ENCODE results near the gene CMPK2. TPM values are rescaled to one million over a fixed set of nuclear protein-coding genes. Genes with fewer than 3 reads are reported as not detected.

CMPK2 gene
- total RNA-seq, 1 experiment from 2014 or later, result 0.52 TPM

DNA sequence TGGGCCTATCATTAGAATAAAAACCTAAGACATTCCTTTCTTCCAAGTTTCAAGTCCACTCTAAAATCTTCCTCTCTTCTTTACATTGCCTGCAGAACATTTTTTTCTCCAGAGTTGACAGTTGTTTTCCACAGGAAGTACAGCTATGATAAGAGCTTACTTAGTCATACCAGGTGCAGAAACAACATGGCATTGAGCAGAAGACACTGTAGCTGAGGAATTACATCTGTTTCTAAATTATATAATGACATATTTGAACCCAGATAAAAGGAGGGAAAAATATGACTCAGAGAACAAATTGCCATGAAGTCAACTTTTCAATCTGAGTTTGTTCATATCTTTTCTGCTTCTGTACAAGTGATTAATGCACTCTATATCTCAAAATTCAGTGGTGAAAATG, 30.2 kb downstream of the CMPK2 start:
- intact Hi-C loops (cut with micrococcal nuclease; ENCODE audit: unreplicated experiment), result no loop called here
- Mint-ChIP-seq H3K27me3 (ENCODE audit: insufficient read depth, unreplicated experiment) (peaks cover 2% of the 10 kb centered on the region), H3K4me1 (ENCODE audit: low read depth, unreplicated experiment) (no peaks in the 10 kb centered on the region), H3K9me3 (ENCODE audit: unreplicated experiment) (peaks cover 56% of the 10 kb centered on the region), H3K36me3 (ENCODE audit: insufficient read depth, unreplicated experiment) (no peaks in the 10 kb centered on the region), H3K27ac (ENCODE audit: unreplicated experiment) (no peak overlapping the region), H3K4me3 (ENCODE audit: unreplicated experiment) (no peak overlapping the region)
- no peaks in the 10 kb centered on the region for H3K27me3 ChIP-seq (replicated peaks; ENCODE audit: control insufficient read depth, insufficient read depth, low read length)
- CTCF ChIA-PET, result no interaction called here
- H3K4me3 ChIP-seq (ENCODE audit: low read depth, low read length), result no peak overlapping the region
- no peaks in the 10 kb centered on the region; the same call in 1 of the 2 replicates for H3K9me3 ChIP-seq
- POLR2A ChIA-PET, result no interaction called here
- TF ChIP-seq, protein P1, sequence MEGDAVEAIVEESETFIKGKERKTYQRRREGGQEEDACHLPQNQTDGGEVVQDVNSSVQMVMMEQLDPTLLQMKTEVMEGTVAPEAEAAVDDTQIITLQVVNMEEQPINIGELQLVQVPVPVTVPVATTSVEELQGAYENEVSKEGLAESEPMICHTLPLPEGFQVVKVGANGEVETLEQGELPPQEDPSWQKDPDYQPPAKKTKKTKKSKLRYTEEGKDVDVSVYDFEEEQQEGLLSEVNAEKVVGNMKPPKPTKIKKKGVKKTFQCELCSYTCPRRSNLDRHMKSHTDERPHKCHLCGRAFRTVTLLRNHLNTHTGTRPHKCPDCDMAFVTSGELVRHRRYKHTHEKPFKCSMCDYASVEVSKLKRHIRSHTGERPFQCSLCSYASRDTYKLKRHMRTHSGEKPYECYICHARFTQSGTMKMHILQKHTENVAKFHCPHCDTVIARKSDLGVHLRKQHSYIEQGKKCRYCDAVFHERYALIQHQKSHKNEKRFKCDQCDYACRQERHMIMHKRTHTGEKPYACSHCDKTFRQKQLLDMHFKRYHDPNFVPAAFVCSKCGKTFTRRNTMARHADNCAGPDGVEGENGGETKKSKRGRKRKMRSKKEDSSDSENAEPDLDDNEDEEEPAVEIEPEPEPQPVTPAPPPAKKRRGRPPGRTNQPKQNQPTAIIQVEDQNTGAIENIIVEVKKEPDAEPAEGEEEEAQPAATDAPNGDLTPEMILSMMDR (IDR thresholded peaks at IDR 0.05; ENCODE audit: insufficient read depth in 1 of 2, low read depth in 1 of 2, low read length in 1 of 2, severe bottlenecking in 1 of 2, unreplicated experiment in 1 of 2), result no peak
- no TSS peak for BruUV-seq (replicated peaks)
- no peak for DNase-seq
- H3K4me1 ChIP-seq, result no peaks in the 10 kb centered on the region
- no peaks in the 10 kb centered on the region for H3K36me3 ChIP-seq (ENCODE audit: control insufficient read depth, insufficient read depth, low read length)

DNA sequence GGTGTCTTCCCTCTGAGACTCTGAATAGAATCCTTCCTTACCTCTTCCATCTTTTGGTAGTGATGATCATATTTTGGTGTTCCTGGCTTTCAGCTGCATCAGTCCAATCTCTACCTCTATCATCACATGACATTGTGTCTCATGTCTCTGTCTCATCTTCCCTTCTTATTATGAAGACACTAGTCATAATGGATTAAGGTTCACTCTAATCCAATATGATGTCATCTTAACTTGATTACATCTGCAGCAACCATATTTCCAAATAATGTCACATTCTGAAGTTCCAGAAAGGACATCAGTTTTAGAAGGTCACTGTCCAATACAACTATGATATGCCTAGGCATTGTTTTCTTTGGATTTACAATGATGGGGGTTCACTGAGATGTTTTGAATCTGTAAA, 31.5 kb downstream of the CMPK2 start:
- no peak for DNase-seq
- TF ChIP-seq, protein P1 (IDR thresholded peaks at IDR 0.05; ENCODE audit: insufficient read depth in 1 of 2, low read depth in 1 of 2, low read length in 1 of 2, severe bottlenecking in 1 of 2, unreplicated experiment in 1 of 2), result no peak
- no peaks in the 10 kb centered on the region; the same call in 1 of the 2 replicates for H3K9me3 ChIP-seq
- peaks cover 56% of the 10 kb centered on the region for H3K9me3 Mint-ChIP-seq (ENCODE audit: unreplicated experiment)
- H3K36me3 ChIP-seq (ENCODE audit: control insufficient read depth, insufficient read depth, low read length), result no peaks in the 10 kb centered on the region
- no peaks in the 10 kb centered on the region for H3K4me1 Mint-ChIP-seq (ENCODE audit: low read depth, unreplicated experiment)
- intact Hi-C loops (cut with micrococcal nuclease; ENCODE audit: unreplicated experiment), result no loop called here
- H3K4me1 ChIP-seq, result no peaks in the 10 kb centered on the region
- POLR2A ChIA-PET, result no interaction called here
- H3K4me3 Mint-ChIP-seq (ENCODE audit: unreplicated experiment), result no peak overlapping the region
- CTCF ChIA-PET, result no interaction called here
- H3K27me3 ChIP-seq (replicated peaks; ENCODE audit: control insufficient read depth, insufficient read depth, low read length), result no peaks in the 10 kb centered on the region
- H3K4me3 ChIP-seq (ENCODE audit: low read depth, low read length), result no peak overlapping the region
- H3K27ac Mint-ChIP-seq (ENCODE audit: unreplicated experiment), result no peak overlapping the region
- H3K36me3 Mint-ChIP-seq (ENCODE audit: insufficient read depth, unreplicated experiment), result no peaks in the 10 kb centered on the region
- BruUV-seq (replicated peaks), result no TSS peak
- H3K27me3 Mint-ChIP-seq (ENCODE audit: insufficient read depth, unreplicated experiment), result peaks cover 2% of the 10 kb centered on the region

DNA sequence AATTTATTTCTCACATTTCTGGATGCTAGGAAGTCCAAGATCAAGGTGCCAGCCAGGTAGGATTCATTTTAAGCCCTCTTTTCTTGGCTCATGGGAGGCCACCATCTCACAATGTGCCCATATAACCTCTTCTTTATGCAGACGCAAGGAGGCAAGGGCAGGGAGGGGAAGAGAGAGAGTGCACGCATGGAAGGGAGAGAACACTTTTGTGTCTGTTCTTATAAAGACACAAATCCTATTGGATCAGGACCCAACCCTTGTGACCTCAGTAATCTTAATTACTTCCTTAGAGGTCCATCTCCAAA, 32.5 kb downstream of the CMPK2 start:
- CTCF ChIA-PET, result no interaction called here
- Mint-ChIP-seq H3K27ac (ENCODE audit: unreplicated experiment) (no peak overlapping the region), H3K9me3 (ENCODE audit: unreplicated experiment) (peaks cover 53% of the 10 kb centered on the region), H3K4me3 (ENCODE audit: unreplicated experiment) (no peak overlapping the region), H3K36me3 (ENCODE audit: insufficient read depth, unreplicated experiment) (no peaks in the 10 kb centered on the region), H3K4me1 (ENCODE audit: low read depth, unreplicated experiment) (no peaks in the 10 kb centered on the region), H3K27me3 (ENCODE audit: insufficient read depth, unreplicated experiment) (peaks cover 2% of the 10 kb centered on the region)
- BruUV-seq (replicated peaks), result no TSS peak
- H3K4me3 ChIP-seq (ENCODE audit: low read depth, low read length), result no peak overlapping the region
- H3K9me3 ChIP-seq, result no peaks in the 10 kb centered on the region; the same call in 1 of the 2 replicates
- no peaks in the 10 kb centered on the region for H3K27me3 ChIP-seq (replicated peaks; ENCODE audit: control insufficient read depth, insufficient read depth, low read length)
- POLR2A ChIA-PET, result no interaction called here
- intact Hi-C loops (cut with micrococcal nuclease; ENCODE audit: unreplicated experiment), result no loop called here
- no peak for DNase-seq
- no peaks in the 10 kb centered on the region for H3K4me1 ChIP-seq
- H3K36me3 ChIP-seq (ENCODE audit: control insufficient read depth, insufficient read depth, low read length), result no peaks in the 10 kb centered on the region
- TF ChIP-seq, protein P1 (IDR thresholded peaks at IDR 0.05; ENCODE audit: insufficient read depth in 1 of 2, low read depth in 1 of 2, low read length in 1 of 2, severe bottlenecking in 1 of 2, unreplicated experiment in 1 of 2), result no peak

Measured in Caco-2 (cell line).